ENCODE results near the gene SAFB2. TPM values are rescaled to one million over a fixed set of nuclear protein-coding genes. Genes with fewer than 3 reads are reported as not detected.

Gene SAFB2
- 37.9 TPM for total RNA-seq

DNA sequence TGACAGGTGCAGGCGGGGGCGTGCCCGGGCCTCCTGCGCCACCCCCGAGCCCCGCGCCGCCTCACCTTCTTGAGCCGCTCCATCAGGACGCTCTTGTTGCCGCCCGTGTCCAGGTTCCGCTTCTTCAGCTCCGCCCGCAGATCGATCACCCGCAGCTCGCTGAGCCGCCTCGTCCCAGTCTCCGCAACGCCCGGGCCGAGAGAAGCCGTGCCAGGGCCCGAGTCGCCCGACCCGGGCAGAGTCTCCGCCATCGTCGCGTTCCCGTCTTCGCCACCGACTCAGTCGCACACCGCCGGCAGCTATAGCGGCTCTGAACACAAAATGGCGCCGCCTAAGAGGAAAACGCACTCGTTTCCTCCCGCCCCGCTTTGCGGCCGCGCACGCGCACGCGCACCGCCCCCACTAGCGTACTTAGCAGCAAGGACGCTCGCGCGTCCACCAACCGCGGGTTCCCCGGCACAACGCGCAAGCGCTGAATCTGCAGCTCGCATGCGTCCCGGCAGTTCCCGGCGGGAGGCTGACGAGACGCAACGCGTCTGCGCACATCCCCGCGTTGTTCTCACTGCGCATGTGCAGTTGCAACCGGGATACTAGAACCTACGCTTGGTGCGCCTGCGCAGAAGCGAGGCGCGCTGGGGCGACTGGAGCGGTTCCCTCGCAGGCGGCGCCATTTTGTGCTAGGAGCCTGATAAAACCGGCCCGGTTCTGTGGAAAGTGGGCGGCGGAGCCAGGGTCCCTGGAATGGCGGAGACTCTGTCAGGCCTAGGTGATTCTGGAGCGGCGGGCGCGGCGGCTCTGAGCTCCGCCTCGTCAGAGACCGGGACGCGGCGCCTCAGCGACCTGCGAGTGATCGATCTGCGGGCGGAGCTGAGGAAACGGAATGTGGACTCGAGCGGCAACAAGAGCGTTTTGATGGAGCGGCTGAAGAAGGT lies at the start of gene SAFB2, which contains the start of gene SAFB:
Gene SAFB2, minus strand, starts transcription at position 312 of the 932 bp plus-strand sequence. Its CDS starts 61 bp downstream, at position 251.
Gene SAFB, plus strand, starts transcription at position 619 of the 932 bp plus-strand sequence. Its CDS starts 123 bp downstream, at position 742.
- peak; percentile 91 to 93 for DNase-seq (ENCODE audit: low spot score in 2 of 2)
- peak; percentile 39 for FAIRE-seq

DNA sequence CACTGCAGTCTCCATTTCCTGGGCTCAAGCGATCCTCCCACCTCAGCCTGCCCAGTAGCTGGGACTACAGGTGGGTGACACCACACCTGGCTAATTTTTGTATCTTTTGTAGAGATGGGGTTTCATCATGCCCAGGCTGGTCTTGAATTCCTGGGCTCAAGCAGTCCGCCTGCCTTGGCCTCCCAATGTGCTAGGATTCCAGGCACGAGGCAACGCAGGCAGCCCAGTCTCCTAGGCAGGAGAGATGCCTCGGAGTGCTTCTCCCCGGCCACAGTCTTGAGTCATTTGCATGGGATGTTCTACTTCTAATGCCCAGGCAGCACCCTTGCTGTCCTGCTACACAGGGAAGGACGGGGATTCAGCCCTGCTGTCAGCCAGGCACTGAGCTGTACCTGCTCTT lies 49.0 kb upstream of the SAFB2 start:
- no peak for DNase-seq (ENCODE audit: low spot score in 2 of 2)
- FAIRE-seq = no peak

DNA sequence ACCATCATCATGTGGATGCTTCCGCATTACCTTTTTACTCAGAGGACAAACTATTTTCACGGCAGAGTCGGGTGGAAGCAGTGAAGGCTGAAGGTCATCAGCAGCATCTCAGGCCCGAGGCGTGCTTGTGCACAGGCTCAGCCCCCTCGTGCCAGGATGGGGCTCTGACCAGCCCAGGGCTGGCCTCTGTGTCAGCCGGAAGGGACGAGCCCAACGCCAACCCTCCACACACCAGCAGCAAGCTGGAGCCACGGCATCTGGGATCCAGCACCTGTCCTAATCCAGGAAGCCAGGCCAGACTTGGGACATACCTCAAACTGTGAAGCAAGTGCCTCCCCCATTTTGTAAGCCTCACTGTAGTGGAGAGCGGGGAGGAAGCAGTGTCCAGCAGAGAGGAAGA lies 46.6 kb upstream of the SAFB2 start:
- FAIRE-seq = no peak
- no peak for DNase-seq (ENCODE audit: low spot score in 2 of 2)

DNA sequence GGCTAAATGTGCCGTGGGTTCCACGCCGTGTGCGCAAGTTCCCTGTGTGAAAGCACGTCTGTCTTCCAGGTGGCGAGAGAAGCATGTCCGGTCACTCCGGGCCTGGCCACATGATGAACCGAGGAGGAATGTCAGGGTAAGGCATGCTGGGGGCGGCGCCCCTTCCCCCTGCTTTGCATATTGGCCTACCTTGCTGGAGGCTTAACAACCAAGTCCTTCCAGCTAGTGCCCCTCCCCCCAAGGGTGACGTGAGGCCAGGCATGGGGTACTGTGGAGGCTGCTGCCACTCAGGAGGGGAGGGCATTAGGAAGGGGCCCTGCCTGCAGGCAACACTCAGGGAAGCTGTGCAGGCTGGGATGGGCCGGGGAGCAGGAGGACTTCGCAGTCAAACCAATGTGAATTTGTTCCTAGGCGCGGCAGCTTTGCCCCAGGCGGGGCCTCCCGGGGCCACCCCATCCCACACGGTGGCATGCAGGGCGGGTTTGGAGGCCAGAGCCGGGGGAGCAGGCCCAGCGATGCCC lies 45.2 kb upstream of the SAFB2 start:
- no peak for FAIRE-seq
- DNase-seq (ENCODE audit: low spot score in 2 of 2) = no peak

DNA sequence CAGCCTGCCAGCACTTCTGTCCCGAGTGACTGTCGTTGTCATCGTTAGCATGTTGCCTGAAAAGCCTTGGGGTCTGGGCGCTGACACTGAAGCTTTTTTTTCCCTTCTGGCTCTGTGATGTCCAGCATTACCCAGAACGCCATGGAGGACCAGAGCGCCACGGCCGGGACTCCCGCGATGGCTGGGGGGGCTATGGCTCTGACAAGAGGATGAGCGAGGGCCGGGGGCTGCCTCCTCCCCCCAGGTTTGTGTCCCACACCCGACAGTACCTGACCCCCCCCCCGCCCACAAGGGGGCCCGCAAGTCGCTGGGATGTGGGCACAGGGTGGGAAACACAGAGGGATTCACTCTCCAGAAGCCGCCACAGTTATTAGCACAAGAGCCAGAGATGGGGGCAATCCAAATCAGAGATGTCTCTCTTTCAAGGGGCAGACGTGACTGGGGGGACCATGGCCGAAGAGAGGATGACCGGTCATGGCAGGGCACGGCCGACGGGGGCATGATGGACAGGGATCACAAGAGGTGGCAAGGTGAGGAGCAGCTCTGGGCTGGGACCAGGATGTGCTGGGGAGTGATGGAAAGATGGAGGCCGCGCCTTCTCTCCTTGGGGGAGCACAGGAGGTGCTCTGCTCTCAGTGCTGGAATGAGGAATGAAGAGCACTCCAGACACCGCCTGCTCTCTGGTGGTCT lies 44.5 kb upstream of the SAFB2 start:
- no peak for DNase-seq (ENCODE audit: low spot score in 2 of 2)
- no peak for FAIRE-seq

DNA sequence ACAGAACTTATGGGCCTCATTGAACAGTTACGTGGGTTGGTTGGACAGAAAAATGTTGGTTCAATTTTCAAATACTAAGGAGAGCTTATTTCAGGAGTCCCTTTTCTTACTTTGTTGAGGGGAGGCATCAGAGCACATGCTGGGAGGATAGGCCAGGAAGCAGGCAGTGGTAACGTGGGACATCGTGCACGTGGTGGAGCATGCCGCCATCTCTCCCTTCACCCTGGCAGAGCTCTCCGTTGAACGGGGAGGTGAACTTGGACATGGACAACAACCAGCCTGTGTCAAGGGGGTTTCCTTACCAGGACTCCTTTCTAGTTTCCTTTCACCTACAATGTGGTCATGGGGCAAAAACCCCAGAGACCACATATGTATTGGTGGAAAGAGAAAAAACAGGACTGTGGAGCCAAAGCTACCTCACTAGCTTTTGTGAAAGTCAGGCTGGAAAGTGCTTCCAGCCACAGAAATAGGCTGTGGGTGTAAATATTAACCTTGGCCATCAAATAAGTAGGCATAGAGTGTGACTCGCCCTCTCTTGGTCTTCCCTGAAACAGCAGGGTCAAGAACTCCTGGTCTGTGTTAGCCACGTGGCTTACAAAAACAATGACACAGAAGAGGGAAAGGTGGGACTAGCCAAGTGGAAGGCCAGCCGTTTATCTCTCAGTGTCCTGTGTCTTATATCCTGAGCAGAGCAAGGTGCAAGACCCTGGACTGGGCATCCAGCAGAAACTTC lies 43.4 kb upstream of the SAFB2 start:
- DNase-seq (ENCODE audit: low spot score in 2 of 2) (no peak), FAIRE-seq (no peak)

DNA sequence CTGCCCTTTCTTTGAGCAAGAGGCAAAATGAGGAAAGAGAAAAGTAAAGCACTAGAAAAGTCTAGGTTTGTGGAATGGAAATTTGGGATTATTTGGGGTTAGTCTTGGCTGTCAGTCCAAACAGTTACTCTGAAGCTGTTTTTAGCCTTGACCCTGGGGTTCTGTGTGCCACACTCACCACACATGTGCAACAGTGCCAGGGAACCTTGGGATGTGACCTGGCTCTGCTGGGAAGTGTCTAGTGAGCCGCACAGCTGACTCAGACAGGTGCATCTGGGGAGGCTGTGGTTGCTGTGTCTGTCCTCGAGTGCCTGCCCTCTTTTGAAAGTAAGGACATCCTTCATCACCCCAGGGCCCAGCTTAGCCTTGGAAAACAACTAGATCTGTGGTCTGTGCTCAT lies 41.9 kb upstream of the SAFB2 start:
- DNase-seq (ENCODE audit: low spot score in 2 of 2) (no peak), FAIRE-seq (no peak)

DNA sequence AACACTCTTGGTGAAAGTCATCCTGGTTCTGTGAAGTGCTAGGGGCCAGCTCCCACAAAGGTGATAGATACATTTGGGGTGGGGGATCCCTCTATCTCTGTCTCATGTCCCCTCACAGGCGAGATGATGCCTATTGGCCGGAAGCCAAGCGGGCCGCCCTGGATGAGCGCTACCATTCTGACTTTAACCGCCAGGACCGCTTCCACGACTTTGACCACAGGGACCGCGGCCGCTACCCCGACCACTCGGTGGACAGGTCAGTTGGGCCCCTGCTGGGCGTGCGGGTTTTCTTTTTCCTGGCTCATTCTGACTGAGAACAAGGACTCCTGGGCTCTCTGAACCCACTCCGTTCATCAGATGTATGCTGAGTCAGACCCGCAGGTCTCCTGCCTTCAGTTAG lies 41.3 kb upstream of the SAFB2 start:
- DNase-seq (ENCODE audit: low spot score in 2 of 2) = no peak
- no peak for FAIRE-seq

DNA sequence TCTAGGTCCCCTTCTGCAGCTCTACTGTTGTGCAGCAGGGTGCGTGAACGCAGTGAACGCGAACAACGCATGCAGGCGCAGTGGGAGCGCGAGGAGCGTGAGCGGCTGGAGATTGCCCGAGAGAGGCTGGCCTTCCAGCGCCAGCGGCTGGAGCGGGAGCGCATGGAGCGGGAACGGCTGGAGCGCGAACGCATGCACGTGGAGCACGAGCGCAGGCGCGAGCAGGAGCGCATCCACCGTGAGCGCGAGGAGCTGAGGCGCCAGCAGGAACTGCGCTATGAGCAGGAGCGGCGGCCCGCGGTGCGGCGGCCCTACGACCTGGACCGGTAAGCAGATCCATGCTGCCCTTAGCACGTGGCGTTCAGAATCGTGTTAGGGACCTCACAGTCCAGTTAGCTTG lies 38.9 kb upstream of the SAFB2 start:
- no peak for DNase-seq (ENCODE audit: low spot score in 2 of 2)
- no peak for FAIRE-seq

DNA sequence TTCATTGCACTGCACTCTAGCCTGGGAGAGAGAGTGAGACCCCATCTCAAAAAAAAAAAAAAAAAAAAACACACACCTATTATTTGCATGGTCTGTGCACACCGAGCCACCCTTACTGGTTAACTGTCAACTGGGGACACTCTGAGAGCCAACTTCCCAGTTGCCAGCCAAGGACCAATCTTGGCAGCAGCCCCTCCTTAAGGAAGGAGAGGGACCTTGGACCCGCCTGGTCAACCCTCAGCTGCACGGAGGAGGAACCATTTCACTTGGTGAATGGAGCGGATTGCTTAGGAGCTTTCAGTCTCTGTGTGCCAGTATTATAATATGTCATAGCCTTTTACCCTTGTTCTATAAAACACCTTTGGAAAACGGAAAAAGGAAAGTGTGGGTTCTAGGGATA lies 32.8 kb upstream of the SAFB2 start:
- FAIRE-seq (no peak), DNase-seq (ENCODE audit: low spot score in 2 of 2) (no peak)

DNA sequence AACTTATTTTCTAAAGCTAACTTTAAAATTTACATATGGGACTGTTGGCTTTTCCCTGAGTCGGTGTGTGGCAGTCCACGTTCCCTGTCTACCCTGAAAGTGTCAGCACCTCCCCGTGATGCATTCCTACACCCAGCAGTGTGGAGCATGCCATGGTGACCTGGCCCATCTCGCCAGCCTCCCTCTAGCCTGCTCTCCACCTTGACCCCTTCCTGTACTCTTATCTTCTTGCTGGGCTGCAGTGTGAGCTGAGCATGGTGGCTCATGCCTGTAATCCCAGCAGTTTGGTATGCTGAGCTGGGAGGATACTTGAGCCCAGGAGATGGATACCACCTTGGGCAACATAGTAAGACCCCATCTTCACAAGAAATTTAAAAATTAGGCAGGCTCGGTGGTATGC lies 32.4 kb upstream of the SAFB2 start:
- FAIRE-seq = no peak
- DNase-seq (ENCODE audit: low spot score in 2 of 2) = no peak

DNA sequence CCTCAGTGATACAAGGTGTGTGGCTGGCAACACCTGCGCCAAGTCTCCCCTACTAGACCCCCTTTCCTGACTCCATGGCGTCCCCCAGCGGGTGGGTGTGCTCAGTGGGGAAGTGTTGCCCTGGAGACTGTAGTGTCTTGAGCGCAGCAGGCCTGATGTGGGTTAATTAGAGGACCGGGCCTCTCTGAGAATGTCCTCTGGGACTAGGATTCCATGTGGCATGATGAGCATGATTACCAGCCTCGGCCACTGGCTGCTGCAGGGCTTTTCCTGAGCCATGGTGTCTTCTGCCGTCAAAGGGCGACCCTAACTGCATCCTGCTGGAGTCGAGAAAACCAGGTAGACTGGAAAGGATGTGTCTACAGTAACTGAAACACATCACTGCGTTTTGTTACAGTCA lies 29.7 kb upstream of the SAFB2 start:
- FAIRE-seq (no peak), DNase-seq (ENCODE audit: low spot score in 2 of 2) (no peak)

DNA sequence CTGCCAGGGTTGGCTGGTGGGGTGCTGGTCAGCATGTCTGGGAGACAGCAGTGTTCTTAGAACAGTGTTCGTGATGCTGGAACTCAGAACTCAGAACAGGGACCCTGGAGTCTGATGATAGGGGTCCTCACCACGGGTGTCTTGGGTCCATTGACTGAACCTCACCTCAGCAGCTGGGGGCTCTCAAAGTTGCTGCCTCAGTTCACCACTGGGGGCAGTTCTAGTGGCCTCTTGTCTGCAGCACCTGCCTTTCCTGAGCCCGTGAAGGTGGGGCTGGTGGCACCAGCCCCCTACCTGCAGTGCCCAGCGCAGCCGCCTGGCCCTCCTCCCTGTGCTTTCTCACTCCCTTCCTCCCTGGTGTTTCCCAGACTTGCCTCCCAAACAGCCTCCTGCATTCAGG lies 28.8 kb upstream of the SAFB2 start:
- FAIRE-seq (no peak), DNase-seq (ENCODE audit: low spot score in 2 of 2) (no peak)

DNA sequence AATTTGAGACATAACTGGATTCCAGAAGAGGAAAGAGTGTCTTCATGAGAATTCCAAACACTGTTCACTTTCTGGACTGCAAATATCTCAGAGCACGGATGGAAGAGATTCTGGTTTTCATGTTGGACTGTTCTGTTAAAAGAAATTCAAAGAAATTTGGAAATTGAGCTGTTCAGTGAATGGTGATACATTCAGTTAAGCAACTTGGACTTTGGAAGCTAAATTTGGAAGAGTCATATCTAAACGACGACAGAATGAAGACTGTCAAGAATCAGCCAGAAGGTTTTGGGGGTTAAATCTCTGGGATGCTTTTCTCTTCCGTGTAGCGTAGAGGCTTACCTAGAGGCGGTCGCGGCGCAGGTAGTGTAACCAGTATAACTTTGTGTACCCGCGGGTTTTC lies 25.9 kb upstream of the SAFB2 start:
- FAIRE-seq (no peak), DNase-seq (ENCODE audit: low spot score in 2 of 2) (no peak)

DNA sequence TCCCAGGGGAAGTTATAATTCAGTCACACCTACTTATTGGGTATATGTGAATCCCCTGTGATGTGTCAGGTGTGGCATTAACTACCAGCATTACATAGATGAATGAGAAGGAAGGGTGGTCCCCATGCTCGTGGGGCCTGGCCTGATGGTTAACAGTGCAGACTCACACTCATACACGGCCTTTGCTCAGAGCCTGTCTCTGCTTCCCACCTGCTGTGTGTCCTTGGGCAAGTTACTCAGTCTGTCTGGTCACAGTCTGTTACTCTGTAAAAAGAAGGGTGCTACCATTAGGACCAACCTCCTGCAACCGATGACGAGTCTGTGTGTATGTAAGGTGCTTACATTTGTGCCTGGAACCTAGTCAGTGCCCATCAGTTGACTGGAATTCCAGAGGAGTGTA lies 24.1 kb upstream of the SAFB2 start:
- no peak for FAIRE-seq

DNA sequence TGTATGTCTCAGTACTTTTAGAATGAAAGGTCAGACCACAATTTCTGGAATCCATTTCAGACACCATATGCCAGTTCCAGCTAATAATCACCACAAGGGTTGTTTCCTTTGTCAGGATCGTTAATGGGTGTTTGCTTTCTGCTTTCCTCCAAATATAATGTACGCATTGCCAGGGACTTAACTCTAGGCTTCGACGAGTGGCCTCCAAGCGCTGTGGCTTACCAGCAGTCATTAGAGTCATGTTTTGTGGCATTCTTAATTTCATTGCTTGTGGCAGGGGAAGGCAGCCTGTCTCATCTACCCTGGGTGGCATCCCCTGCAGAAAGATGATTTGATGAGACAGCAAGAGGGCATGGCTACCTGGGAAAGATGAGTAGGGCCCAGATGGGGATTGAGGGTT lies 22.8 kb upstream of the SAFB2 start:
- DNase-seq (ENCODE audit: low spot score in 2 of 2) (no peak), FAIRE-seq (no peak)

More for the DNA sequence above, 24.1 kb upstream of the SAFB2 start:
- DNase-seq (ENCODE audit: low spot score in 2 of 2) = no peak

DNA sequence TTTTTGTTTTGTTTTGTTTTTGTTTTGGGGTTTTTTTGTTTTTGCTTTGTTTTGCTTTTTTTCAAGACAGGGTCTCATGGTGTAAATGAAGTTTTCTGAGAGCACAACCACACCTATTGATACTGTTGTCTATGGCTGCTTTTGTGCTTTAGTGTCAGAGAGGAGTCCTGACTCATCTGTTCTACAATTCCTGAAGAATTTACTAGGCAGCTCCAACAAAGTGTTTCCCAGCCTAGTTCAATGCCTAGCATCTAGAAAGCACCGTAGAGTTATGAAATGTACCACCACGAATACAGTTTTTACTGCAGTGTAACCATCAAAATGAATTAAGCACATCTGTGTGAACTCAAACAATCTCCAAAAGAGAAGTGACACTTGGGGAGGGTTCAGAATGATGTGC lies 21.5 kb upstream of the SAFB2 start:
- no peak for DNase-seq (ENCODE audit: low spot score in 2 of 2)
- FAIRE-seq = no peak

DNA sequence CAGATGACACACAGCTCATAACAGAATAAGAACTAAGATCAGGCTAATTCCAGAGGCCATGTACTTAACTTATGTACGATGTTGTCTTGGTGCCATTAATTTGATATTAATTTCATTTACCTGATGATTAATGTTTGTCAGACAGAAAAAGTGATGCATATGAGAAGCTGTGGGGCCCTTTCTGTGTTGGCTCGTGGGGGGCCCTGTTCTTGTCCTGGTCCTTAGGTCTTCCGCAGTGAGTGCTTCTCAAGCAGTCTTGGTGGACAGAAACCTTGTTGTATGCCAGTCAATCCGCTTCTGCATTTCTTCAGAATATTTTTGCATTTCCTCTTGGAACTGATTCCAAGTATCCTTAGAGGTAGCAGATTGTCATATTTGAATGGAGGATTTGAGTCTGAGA lies 20.5 kb upstream of the SAFB2 start:
- FAIRE-seq (no peak), DNase-seq (ENCODE audit: low spot score in 2 of 2) (no peak)

DNA sequence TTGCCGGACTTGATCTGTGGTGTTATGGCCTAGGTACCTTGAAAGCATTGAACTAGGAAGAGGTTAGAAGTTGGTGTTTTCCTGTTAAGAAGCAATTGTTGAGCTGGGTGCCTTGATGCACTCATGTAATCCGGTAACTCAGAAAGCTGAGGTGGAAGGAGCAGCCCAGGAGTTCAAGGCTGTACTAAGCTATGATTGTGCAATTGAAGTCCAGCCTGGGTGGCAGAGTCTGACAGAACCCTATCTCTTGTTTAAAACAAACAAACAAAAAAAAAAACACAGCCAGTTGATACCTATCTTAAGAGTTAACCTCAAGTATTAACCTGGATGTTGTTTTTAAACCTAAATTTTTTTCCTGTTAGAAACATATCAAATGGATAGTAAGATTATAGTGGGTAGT lies 19.6 kb upstream of the SAFB2 start:
- no peak for FAIRE-seq
- no peak for DNase-seq (ENCODE audit: low spot score in 2 of 2)

DNA sequence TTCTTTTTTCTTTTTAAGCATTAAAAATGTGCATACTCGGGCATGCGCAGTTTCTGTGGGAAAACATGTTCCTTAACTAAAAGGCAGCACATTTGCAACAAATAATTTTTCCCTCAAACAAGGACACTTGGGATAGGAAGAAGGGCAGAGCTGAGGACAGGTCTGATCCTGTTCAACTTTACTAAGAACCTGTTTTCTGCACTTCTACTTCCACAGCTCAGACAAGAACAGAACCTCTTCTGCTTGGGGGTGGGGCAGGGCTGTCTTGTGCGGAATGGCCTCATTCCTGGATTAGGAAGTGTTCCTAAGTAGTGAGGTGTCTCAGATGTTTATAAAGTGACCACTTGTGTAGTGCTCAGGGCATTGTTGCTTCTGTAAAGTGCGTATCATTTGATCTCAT lies 18.6 kb upstream of the SAFB2 start:
- FAIRE-seq = no peak
- no peak for DNase-seq (ENCODE audit: low spot score in 2 of 2)

DNA sequence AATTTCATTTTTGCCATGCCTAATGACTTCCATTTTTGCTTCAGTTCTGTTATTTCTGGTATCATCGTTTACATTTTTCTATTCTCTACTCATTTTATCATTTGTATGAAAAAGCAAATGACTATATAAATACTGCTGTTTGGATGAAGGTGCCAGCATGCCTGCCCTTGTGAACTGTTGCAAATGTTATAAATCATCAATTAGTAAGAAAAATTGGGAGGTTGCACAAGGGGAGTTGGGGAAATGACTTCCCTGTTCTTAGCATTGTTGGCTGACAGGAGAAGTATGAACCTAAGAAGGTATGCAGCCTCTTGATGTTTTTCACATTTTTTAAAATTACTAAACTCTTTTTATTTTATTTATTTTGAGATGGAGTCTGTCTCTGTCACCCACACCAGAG lies 15.4 kb upstream of the SAFB2 start:
- FAIRE-seq = no peak

More for the DNA sequence above, 15.4 kb upstream of the SAFB2 start:
- DNase-seq (ENCODE audit: low spot score in 2 of 2) = no peak

All from frontal cortex (tissue), 4 donors.